Small intestine (tissue), 7 donors: ENCODE measurements around the gene GREM1. TPM values are rescaled to one million over a fixed set of nuclear protein-coding genes. Genes with fewer than 3 reads are reported as not detected.

Source experiments
- DNase-seq, 2 donors: peaks; one replicate each; pipeline versions ENCODE4 v3.0.0 to v3.0.0-alpha.2; 2013
- FAIRE-seq: peaks from 2 replicates; lab custom pipeline; 2012; peaks lifted over from hg19 to GRCh38; lab: Jason Lieb, UNC
- H3K27ac ChIP-seq, 3 donors: one replicate each; pipeline ENCODE4 v1.5.1; 2013; ENCODE audit warnings: low read length in 2 of 3, mild to moderate bottlenecking in 2 of 3, control low read depth in 1 of 3, inconsistent platforms in 1 of 3, low read depth in 1 of 3, moderate library complexity in 1 of 3
- H3K27me3 ChIP-seq, 3 donors: one replicate each; pipeline ENCODE4 v1.6.1; 2013; ENCODE audit warnings: low read length in 3 of 3, inconsistent platforms in 1 of 3; ENCODE audit not compliant: control insufficient read depth in 3 of 3, insufficient read depth in 3 of 3
- H3K36me3 ChIP-seq, 3 donors: one replicate each; pipeline ENCODE4 v1.6.1; 2013; ENCODE audit warnings: low read length in 3 of 3, inconsistent platforms in 1 of 3, low read depth in 1 of 3, mild to moderate bottlenecking in 1 of 3, moderate library complexity in 1 of 3; ENCODE audit not compliant: control insufficient read depth in 3 of 3, insufficient read depth in 2 of 3
- H3K4me1 ChIP-seq, 3 donors: one replicate each; pipeline ENCODE4 v1.6.1; 2013; ENCODE audit warnings: low read length in 2 of 3, inconsistent platforms in 1 of 3, low read depth in 1 of 3, mild to moderate bottlenecking in 1 of 3, moderate library complexity in 1 of 3; ENCODE audit not compliant: control insufficient read depth in 3 of 3, insufficient read depth in 2 of 3
- H3K4me3 ChIP-seq, 3 donors: one replicate each; pipeline ENCODE4 v1.5.1; 2013; ENCODE audit warnings: low read length in 3 of 3, control low read depth in 1 of 3, inconsistent platforms in 1 of 3, low read depth in 1 of 3, mild to moderate bottlenecking in 1 of 3, moderate library complexity in 1 of 3
- H3K9me3 ChIP-seq, 2 donors: one replicate each; pipeline ENCODE4 v1.6.1; 2013; ENCODE audit warnings: low read depth in 1 of 2, low read length in 1 of 2; ENCODE audit not compliant: control insufficient read depth in 2 of 2, insufficient read depth in 1 of 2
- WGBS, 3 donors: extraction: QIAGEN DNeasy Blood & Tissue Kit; methylation state at CpG; one replicate each; pipeline ENCODE4 v1.1.7; 2013; 5-methylcytosine and 5-hydroxymethylcytosine counted together
- polyA plus RNA-seq, 4 donors: library from polyadenylated mRNA; stranded (reverse) in 3 of 4; unstranded in 1 of 4; fragments of 200-250 nt in 3 of 4; fragments of 120-200 nt in 1 of 4; gene quantifications; one replicate each; pipeline versions ENCODE4 v1.2.1 to v1.2.3, GENCODE V29; 2013
- donor health status: healthy with polysubstance abuse.
- donor health status: control.
- donor health status: control.
- donor health status: Bipolar disorder and iron deficiency.
- donor health status: healthy.

Gene GREM1
- polyA plus RNA-seq, 4 donors, result 0.22 to 39.6 (median 1.5) TPM

GRCh38 chr15:32676169-32676568 is 41.6 kb upstream of the GREM1 start:
- Histone ChIP-seq H3K4me3 (no peak overlapping the region), H3K27me3 (no peaks in the 10 kb centered on the region)
- 53 to 60% (median 57%) methylated on average over 2 of the region's 2 CpGs for WGBS, 3 donors

GRCh38 chr15:32677238-32677750 is 40.5 kb upstream of the GREM1 start:
- H3K9me3 ChIP-seq, result no peaks in the 10 kb centered on the region
- DNase-seq, result peak in 1 of 2 donors; percentile 20
- H3K4me3 ChIP-seq, result no peak overlapping the region
- 57 to 69% (median 59%) methylated on average over 5 of the region's 5 CpGs for WGBS, 3 donors
- no peak for FAIRE-seq
- no peaks in the 10 kb centered on the region for H3K36me3 ChIP-seq
- no peaks in the 10 kb centered on the region for H3K27me3 ChIP-seq
- no peak overlapping the region for H3K27ac ChIP-seq
- no peaks in the 10 kb centered on the region for H3K4me1 ChIP-seq

More at GRCh38 chr15:32676169-32676568, 41.6 kb upstream of the GREM1 start:
- H3K27ac ChIP-seq, result no peak overlapping the region
- no peaks in the 10 kb centered on the region for H3K9me3 ChIP-seq
- H3K36me3 ChIP-seq, result no peaks in the 10 kb centered on the region
- DNase-seq (no peak), FAIRE-seq (no peak)
- H3K4me1 ChIP-seq, result no peaks in the 10 kb centered on the region

- Histone ChIP-seq H3K27me3 (no peaks in the 10 kb centered on the region), H3K27ac (no peak overlapping the region), H3K9me3 (no peaks in the 10 kb centered on the region), H3K4me1 (no peaks in the 10 kb centered on the region), H3K36me3 (no peaks in the 10 kb centered on the region), H3K4me3 (no peak overlapping the region)
- DNase-seq (no peak), FAIRE-seq (no peak)
- 94 to 97% (median 95%) methylated on average over 4 of the region's 4 CpGs for WGBS, 3 donors
Measured at GRCh38 chr15:32679298-32679690, 38.5 kb upstream of the GREM1 start.

GRCh38 chr15:32682569-32682968 is 35.2 kb upstream of the GREM1 start:
- no peaks in the 10 kb centered on the region for H3K36me3 ChIP-seq
- FAIRE-seq, result no peak

GRCh38 chr15:32682977-32683630 is 34.7 kb upstream of the GREM1 start:
- no peaks in the 10 kb centered on the region for H3K9me3 ChIP-seq
- no peak for DNase-seq
- H3K4me3 ChIP-seq, result no peak overlapping the region
- H3K27me3 ChIP-seq, result no peaks in the 10 kb centered on the region
- 94 to 97% (median 96%) methylated on average over 2 of the region's 2 CpGs for WGBS, 3 donors
- no peak for FAIRE-seq
- H3K36me3 ChIP-seq, result no peaks in the 10 kb centered on the region
- H3K4me1 ChIP-seq, result no peaks in the 10 kb centered on the region
- H3K27ac ChIP-seq, result no peak overlapping the region

More at GRCh38 chr15:32682569-32682968, 35.2 kb upstream of the GREM1 start:
- Histone ChIP-seq H3K4me3 (no peak overlapping the region), H3K27ac (no peak overlapping the region), H3K4me1 (no peaks in the 10 kb centered on the region), H3K9me3 (no peaks in the 10 kb centered on the region), H3K27me3 (no peaks in the 10 kb centered on the region)
- 92 to 98% (median 98%) methylated on average over 3 of the region's 3 CpGs for WGBS, 3 donors
- no peak for DNase-seq

- DNase-seq (no peak), FAIRE-seq (no peak)
- 86 to 91% (median 89%) methylated on average over 8 of the region's 8 CpGs for WGBS, 3 donors
- Histone ChIP-seq H3K4me1 (no peaks in the 10 kb centered on the region), H3K4me3 (no peak overlapping the region), H3K36me3 (no peaks in the 10 kb centered on the region), H3K9me3 (no peaks in the 10 kb centered on the region), H3K27ac (no peak overlapping the region), H3K27me3 (no peaks in the 10 kb centered on the region)
Measured at GRCh38 chr15:32683906-32684584, 33.8 kb upstream of the GREM1 start.

GRCh38 chr15:32685576-32685975 is 32.2 kb upstream of the GREM1 start:
- no peaks in the 10 kb centered on the region for H3K27me3 ChIP-seq
- H3K9me3 ChIP-seq, result no peaks in the 10 kb centered on the region
- no peaks in the 10 kb centered on the region for H3K36me3 ChIP-seq
- no peak overlapping the region for H3K4me3 ChIP-seq
- FAIRE-seq, result no peak
- no peak for DNase-seq
- no peaks in the 10 kb centered on the region for H3K4me1 ChIP-seq
- WGBS, 3 donors, result 69 to 94% (median 83%) methylated on average over 1 of the region's 1 CpG
- H3K27ac ChIP-seq, result no peak overlapping the region

- FAIRE-seq (no peak), DNase-seq (no peak)
- H3K4me3 ChIP-seq, result no peak overlapping the region
- H3K27me3 ChIP-seq, result no peaks in the 10 kb centered on the region
- no peak overlapping the region for H3K27ac ChIP-seq
- WGBS, 3 donors, result 81 to 90% (median 81%) methylated on average over 5 of the region's 5 CpGs
- H3K36me3 ChIP-seq, result no peaks in the 10 kb centered on the region
- peaks cover 0 to 3% (median 0%) of the 10 kb centered on the region in 3 donors for H3K4me1 ChIP-seq
- H3K9me3 ChIP-seq, result no peaks in the 10 kb centered on the region
Measured at GRCh38 chr15:32687556-32687955, 30.2 kb upstream of the GREM1 start.
